ENCODE data around the gene IFIT3.

The IFIT3 gene

DNA sequence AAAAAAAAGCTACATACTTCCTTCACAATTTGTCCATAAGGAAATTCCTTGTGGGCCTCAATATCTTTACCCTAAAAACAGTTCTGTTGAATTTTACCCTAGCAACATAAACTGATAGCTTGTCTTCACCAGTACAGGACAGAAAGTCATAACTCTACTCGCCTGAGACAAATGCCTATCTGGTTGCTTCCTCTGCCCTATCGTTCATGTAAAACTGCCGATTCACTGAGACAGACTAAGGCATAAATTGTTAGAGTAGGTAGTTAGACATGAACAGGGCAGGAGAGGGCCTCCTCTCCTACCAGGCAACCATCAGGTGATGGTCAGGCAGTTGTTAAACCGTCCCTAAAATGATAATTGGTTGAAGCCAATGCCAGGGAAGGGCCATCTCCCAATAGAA, 25.0 kb downstream of the IFIT3 start:
- in situ Hi-C loops (cut with MboI; ENCODE audit: low pct_unique_long_range_greater_than_20kb, low sequenced_read_pairs, unreplicated experiment), result no loop called here
- no peak for DNase-seq (ENCODE audit: low spot score)
- no peak for TF ChIP-seq CTCF (IDR thresholded peaks at IDR 0.05; ENCODE audit: extremely low read depth, insufficient read depth, missing control alignments)

GRCh38 chr10:89355394-89355931, 27.7 kb downstream of the IFIT3 start:
- DNase-seq (ENCODE audit: low spot score), result no peak
- TF ChIP-seq CTCF (IDR thresholded peaks at IDR 0.05; ENCODE audit: extremely low read depth, insufficient read depth, missing control alignments), result no peak
- in situ Hi-C loops (cut with MboI; ENCODE audit: low pct_unique_long_range_greater_than_20kb, low sequenced_read_pairs, unreplicated experiment), result no loop called here

DNA sequence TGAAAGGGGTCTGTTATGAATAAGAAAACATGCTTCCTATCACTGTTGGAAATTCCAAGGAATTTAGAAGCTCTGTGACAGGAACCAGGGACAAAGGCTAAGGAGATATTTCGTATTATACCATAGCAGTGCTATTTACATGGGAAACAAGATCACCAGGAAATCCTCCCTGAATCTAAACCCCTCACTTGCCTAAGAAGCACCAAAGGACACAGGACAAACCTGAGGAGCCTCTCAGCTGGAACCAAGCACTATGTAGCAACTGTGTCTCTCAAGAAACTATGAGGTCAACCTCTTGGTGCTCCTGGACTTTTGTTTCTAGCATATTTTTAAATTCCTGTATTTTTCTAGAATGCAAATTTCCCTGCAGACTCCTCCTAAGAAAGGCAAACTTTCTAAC, 29.3 kb downstream of the IFIT3 start:
- no peak for DNase-seq (ENCODE audit: low spot score)
- TF ChIP-seq CTCF (IDR thresholded peaks at IDR 0.05; ENCODE audit: extremely low read depth, insufficient read depth, missing control alignments), result no peak
- in situ Hi-C loops (cut with MboI; ENCODE audit: low pct_unique_long_range_greater_than_20kb, low sequenced_read_pairs, unreplicated experiment), result no loop called here

DNA sequence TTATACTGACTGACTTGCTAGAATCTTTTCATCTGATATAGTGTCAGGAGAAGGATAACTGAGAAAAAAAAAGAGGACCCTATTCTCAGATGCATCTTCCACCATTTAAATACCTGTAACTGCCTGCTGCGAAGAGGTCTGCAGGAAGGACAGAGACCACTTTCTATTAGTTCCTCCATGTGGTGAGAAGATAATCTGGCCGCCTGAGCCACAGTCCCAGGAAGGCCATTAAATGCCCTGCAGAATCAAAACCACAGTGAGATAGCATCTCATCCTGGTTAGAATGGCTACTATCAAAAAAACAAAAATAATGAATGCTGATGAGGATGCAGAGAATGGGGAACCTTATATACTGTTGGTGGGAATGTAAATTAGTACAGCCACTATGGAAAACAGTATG, 30.2 kb downstream of the IFIT3 start:
- in situ Hi-C loops (cut with MboI; ENCODE audit: low pct_unique_long_range_greater_than_20kb, low sequenced_read_pairs, unreplicated experiment), result no loop called here

DNA sequence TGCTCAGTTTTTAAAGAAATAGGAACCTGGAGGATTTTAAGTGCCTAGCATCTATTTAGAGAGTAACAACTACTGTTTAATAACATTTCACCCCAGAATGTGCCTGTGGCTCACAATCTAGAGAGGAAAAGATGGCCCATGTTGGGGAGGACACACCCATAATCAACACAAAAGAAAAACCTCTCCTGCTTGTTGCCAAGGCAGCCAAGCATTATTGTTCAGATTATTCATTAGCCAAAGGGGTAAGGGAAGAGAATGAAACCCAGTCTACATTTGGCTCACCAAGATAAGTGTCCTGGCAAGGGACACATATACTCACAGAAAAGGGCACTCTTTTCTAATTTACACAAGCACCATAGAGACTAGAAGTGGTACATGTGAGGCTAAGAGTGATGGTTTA, 32.4 kb downstream of the IFIT3 start:
- DNase-seq (ENCODE audit: low spot score), result no peak
- no peak for TF ChIP-seq CTCF (IDR thresholded peaks at IDR 0.05; ENCODE audit: extremely low read depth, insufficient read depth, missing control alignments)
- in situ Hi-C loops (cut with MboI; ENCODE audit: low pct_unique_long_range_greater_than_20kb, low sequenced_read_pairs, unreplicated experiment), result no loop called here

More for the DNA sequence above, 30.2 kb downstream of the IFIT3 start:
- no peak for DNase-seq (ENCODE audit: low spot score)
- TF ChIP-seq CTCF (IDR thresholded peaks at IDR 0.05; ENCODE audit: extremely low read depth, insufficient read depth, missing control alignments), result no peak

DNA sequence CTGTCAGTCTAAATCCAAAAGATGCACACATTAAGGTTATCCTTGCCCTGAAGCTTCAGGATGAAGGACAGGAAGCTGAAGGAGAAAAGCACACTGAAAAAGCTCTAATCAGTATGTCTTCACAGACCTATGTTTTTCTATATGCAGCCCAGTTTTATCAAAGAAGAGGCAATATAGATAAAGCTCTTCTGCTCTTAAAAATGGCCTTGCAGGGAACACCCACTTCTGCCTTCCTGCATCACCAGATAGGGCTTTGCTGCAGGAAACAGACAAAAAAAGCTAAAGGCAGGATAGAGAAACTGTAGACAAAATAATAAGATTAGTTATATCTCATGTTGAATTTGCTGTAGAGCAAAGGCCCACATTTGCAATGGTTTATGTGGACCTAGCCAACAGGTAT, 35.1 kb downstream of the IFIT3 start:
- no peak for DNase-seq (ENCODE audit: low spot score)
- in situ Hi-C loops (cut with MboI; ENCODE audit: low pct_unique_long_range_greater_than_20kb, low sequenced_read_pairs, unreplicated experiment), result no loop called here
- TF ChIP-seq CTCF (IDR thresholded peaks at IDR 0.05; ENCODE audit: extremely low read depth, insufficient read depth, missing control alignments), result no peak
